K562 (cell line): Measurements from ENCODE around the gene INCENP.

Experiments used
- CTCF ChIP-seq, 3 experiments: IDR thresholded peaks in 2 of 3; conservative IDR thresholded peaks in 1 of 3; 2 replicates each; pipeline ENCODE4 v1.5.1; 2011 to 2012; ENCODE audit warnings: low read length in 3 of 3, mild to moderate bottlenecking in 3 of 3, control low read depth in 2 of 3, improper control_type of control experiment in 1 of 3, inconsistent platforms in 1 of 3, low read depth in 1 of 3, mixed read lengths in 1 of 3, moderate library complexity in 1 of 3; ENCODE audit not compliant: insufficient read depth in 2 of 3
- CTCFL ChIP-seq: IDR thresholded peaks from 2 replicates; pipeline ENCODE4 v1.6.1; 2011; ENCODE audit warnings: borderline replicate concordance, low read depth, mild to moderate bottlenecking, moderate library complexity, low read length; ENCODE audit not compliant: insufficient read depth, poor library complexity, severe bottlenecking
- FOXA3 ChIP-seq, 2 experiments: fragments of 450-650 bp in 1 of 2; sonication (generic) in 1 of 2; formaldehyde crosslinking; IDR thresholded peaks in 1 of 2; conservative IDR thresholded peaks in 1 of 2; 2 replicates each; pipeline versions ENCODE4 v1.4.0 to v1.8.0; 2020 to 2022; ENCODE audit warnings: mild to moderate bottlenecking in 2 of 2, missing genetic modification reagents in 1 of 2
- GABPB1 ChIP-seq: sonication (generic); formaldehyde crosslinking; IDR thresholded peaks from 2 replicates; pipeline ENCODE4 v1.8.0; 2022; ENCODE audit warnings: mild to moderate bottlenecking, missing genetic modification reagents
- JUND ChIP-seq, 2 experiments: IDR thresholded peaks; 2 replicates in 1 of 2; 3 replicates in 1 of 2; pipeline ENCODE4 v1.6.1; 2011; ENCODE audit warnings: borderline replicate concordance in 2 of 2, low read depth in 2 of 2, low read length in 2 of 2, improper control_type of control experiment in 1 of 2, missing biosample characterization in 1 of 2, missing genetic modification characterization in 1 of 2, missing genetic modification reagents in 1 of 2
- MCM5 ChIP-seq: fragments of 450-650 bp; IDR thresholded peaks from 2 replicates; pipeline ENCODE4 v1.6.1; 2016; ENCODE audit warnings: low read depth
- POLR2AphosphoS5 ChIP-seq: IDR thresholded peaks from 2 replicates; pipeline ENCODE4 v1.6.1; 2011; ENCODE audit warnings: mild to moderate bottlenecking, low read depth, low read length, moderate library complexity; ENCODE audit not compliant: control insufficient read depth, insufficient read depth
- SIN3A ChIP-seq, 2 experiments: fragments of 150-350 bp in 1 of 2; IDR thresholded peaks; 2 replicates each; pipeline ENCODE4 v1.6.1; 2011 to 2016; ENCODE audit warnings: borderline replicate concordance in 2 of 2, low read depth in 2 of 2, low read length in 2 of 2, mild to moderate bottlenecking in 2 of 2, moderate library complexity in 2 of 2; ENCODE audit not compliant: control insufficient read depth in 1 of 2
- SMAD1 ChIP-seq: fragments of 150-350 bp; IDR thresholded peaks from 2 replicates; pipeline ENCODE4 v1.6.1; 2014; ENCODE audit warnings: low read length, low read depth; ENCODE audit not compliant: partially characterized antibody
- TAF1 ChIP-seq: IDR thresholded peaks from 2 replicates; pipeline ENCODE4 v1.6.1; 2011; ENCODE audit warnings: mild to moderate bottlenecking, low read length, moderate library complexity; ENCODE audit not compliant: insufficient read depth, control insufficient read depth, severe bottlenecking; ENCODE audit errors: extremely low read depth
- TEAD4 ChIP-seq, 2 experiments: sonication (generic) in 1 of 2; formaldehyde crosslinking in 1 of 2; IDR thresholded peaks; 2 replicates each; pipeline versions ENCODE4 v1.6.1 to v1.8.0; 2012 to 2022; ENCODE audit warnings: borderline replicate concordance in 1 of 2, inconsistent platforms in 1 of 2, low read length in 1 of 2, mild to moderate bottlenecking in 1 of 2, missing genetic modification reagents in 1 of 2
- U2AF1 ChIP-seq: fragments of 200-400 bp; formaldehyde crosslinking; optimal IDR thresholded peaks from 2 replicates; pipeline ENCODE3; 2017; ENCODE audit warnings: mild to moderate bottlenecking, low read depth, low read length, moderate library complexity
- YY1 ChIP-seq, 3 experiments: IDR thresholded peaks; 2 replicates each; pipeline ENCODE4 v1.6.1; 2011; ENCODE audit warnings: low read length in 2 of 3, mild to moderate bottlenecking in 2 of 3, moderate library complexity in 2 of 3, borderline replicate concordance in 1 of 3, control low read depth in 1 of 3, low read depth in 1 of 3; ENCODE audit not compliant: insufficient read depth in 3 of 3, insufficient replicate concordance in 2 of 3, control insufficient read depth in 1 of 3, insufficient read length in 1 of 3; ENCODE audit errors: extremely low read depth in 1 of 3
- TF ChIP-seq, protein P1 (sequence below): fragments of 250-450 bp; sonication (Bioruptor Pico); IDR thresholded peaks from 2 replicates; pipeline ENCODE4 v1.8.0; 2021; ENCODE audit warnings: borderline replicate concordance, mild to moderate bottlenecking, moderate library complexity; ENCODE audit not compliant: poor library complexity, severe bottlenecking

DNA sequence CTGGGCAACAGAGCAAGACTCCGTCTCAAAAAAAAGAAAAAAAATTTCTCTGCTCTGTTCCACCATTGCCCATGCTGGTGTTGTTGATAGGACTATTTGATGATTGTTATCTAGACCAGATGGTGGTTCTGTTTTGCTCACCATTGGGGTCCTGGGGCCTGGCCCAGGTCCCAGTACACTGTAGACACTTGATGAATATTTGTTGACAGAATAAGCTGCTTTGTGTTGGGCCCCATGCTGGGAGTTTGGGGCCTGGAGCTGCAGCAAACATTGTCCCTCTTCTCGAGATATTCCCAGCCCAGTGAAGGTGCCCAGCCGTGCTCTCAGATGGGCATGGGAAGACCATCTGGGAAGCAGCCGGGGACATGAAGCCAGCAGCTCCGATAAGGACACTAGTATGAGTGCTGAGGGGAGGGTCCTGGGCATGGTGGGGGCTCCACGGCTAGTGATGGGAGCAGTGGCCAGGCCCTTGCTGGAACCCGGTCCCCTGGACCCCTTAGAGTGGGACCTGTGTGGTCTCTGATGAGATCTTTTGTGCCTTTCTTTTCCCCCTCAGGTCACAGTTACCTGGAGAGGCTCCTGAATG is 13.6 kb downstream of the INCENP start:
- TF ChIP-seq YY1 (IDR thresholded peaks at IDR 0.05; ENCODE audit: borderline replicate concordance in 1 of 3, control insufficient read depth in 1 of 3, extremely low read depth in 1 of 3, insufficient read depth in 3 of 3, insufficient read length in 1 of 3, insufficient replicate concordance in 2 of 3, low read depth in 1 of 3, low read length in 2 of 3) (no peak), FOXA3 (CRISPR knock-in tag; conservative IDR thresholded peaks at IDR 0.05 in 1 of 2, IDR thresholded peaks at IDR 0.05 in 1 of 2) (no peak), TAF1 (no peak), U2AF1 (no peak), MCM5 (no peak), CTCF (IDR thresholded peaks at IDR 0.05 in 2 of 3, conservative IDR thresholded peaks at IDR 0.05 in 1 of 3; ENCODE audit: insufficient read depth in 2 of 3, low read depth in 1 of 3, low read length in 3 of 3) (no peak), TEAD4 (IDR thresholded peaks at IDR 0.05; ENCODE audit: low read length) (no peak), TEAD4 (CRISPR knock-in tag; IDR thresholded peaks at IDR 0.05; ENCODE audit: borderline replicate concordance) (no peak), JUND (IDR thresholded peaks at IDR 0.05; ENCODE audit: borderline replicate concordance, low read depth, low read length) (no peak), JUND (tag; IDR thresholded peaks at IDR 0.05; ENCODE audit: borderline replicate concordance, low read depth, low read length) (no peak), POLR2AphosphoS5 (no peak), GABPB1 (CRISPR knock-in tag) (no peak), SMAD1 (no peak), CTCFL (no peak), SIN3A (IDR thresholded peaks at IDR 0.05; ENCODE audit: borderline replicate concordance in 2 of 2, control insufficient read depth in 1 of 2, low read depth in 2 of 2, low read length in 2 of 2) (no peak)
- TF ChIP-seq, protein P1, sequence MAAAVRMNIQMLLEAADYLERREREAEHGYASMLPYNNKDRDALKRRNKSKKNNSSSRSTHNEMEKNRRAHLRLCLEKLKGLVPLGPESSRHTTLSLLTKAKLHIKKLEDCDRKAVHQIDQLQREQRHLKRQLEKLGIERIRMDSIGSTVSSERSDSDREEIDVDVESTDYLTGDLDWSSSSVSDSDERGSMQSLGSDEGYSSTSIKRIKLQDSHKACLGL = no peak
